HL-60 (cell line): ENCODE measurements around the gene ANKS1A.

Source experiments
- DNase-seq, 2 experiments: peaks; one replicate each; pipeline ENCODE4 v3.0.0-alpha.2; 2010 to 2020; ENCODE audit warnings: low read depth in 1 of 2, low spot score in 1 of 2
- H3K27ac ChIP-seq: fragments of 250-450 bp; sonication (Bioruptor Pico); replicated peaks from 2 replicates; pipeline ENCODE4 v1.5.1; 2020; ENCODE audit warnings: mild to moderate bottlenecking, moderate library complexity
- H3K27me3 ChIP-seq: fragments of 250-450 bp; sonication (Bioruptor Pico); 2 replicates; pipeline ENCODE4 v1.5.1; 2021; ENCODE audit warnings: mild to moderate bottlenecking, moderate library complexity; ENCODE audit not compliant: insufficient read depth, poor library complexity, severe bottlenecking
- H3K4me3 ChIP-seq: replicated peaks from 2 replicates; pipeline ENCODE4 v1.5.1; 2011; ENCODE audit warnings: mild to moderate bottlenecking, control low read depth, low read length; ENCODE audit not compliant: insufficient read depth
- CTCF ChIP-seq: IDR thresholded peaks from one replicate; pipeline ENCODE4 v1.5.1; 2011; ENCODE audit warnings: low read length, control low read depth, inconsistent platforms; ENCODE audit not compliant: insufficient read depth
- GABPA ChIP-seq: IDR thresholded peaks from 2 replicates; pipeline ENCODE4 v1.6.1; 2012; ENCODE audit warnings: low read depth
- POLR2AphosphoS5 ChIP-seq: IDR thresholded peaks from 2 replicates; pipeline ENCODE4 v1.6.1; 2012; ENCODE audit warnings: low read depth
- REST ChIP-seq: IDR thresholded peaks from 2 replicates; pipeline ENCODE4 v1.6.1; 2012; ENCODE audit warnings: low read depth; ENCODE audit not compliant: insufficient replicate concordance
- SPI1 ChIP-seq: IDR thresholded peaks from 2 replicates; pipeline ENCODE4 v1.6.1; 2012; ENCODE audit warnings: low read depth, mild to moderate bottlenecking, borderline replicate concordance

The ANKS1A gene

GRCh38 chr6:35015476-35015875, 126.4 kb downstream of the ANKS1A start:
- DNase-seq: no peak
- Histone ChIP-seq H3K27ac (no peak overlapping the region), H3K4me3 (no peak overlapping the region), H3K27me3 (no peaks in the 10 kb centered on the region)
- no peak for TF ChIP-seq GABPA
- no peak for TF ChIP-seq SPI1

- H3K27ac ChIP-seq: no peak overlapping the region
- no peak for TF ChIP-seq CTCF
- no peak for TF ChIP-seq REST
- TF ChIP-seq GABPA: no peak
- H3K27me3 ChIP-seq: no peaks in the 10 kb centered on the region
- DNase-seq: no peak
- H3K4me3 ChIP-seq: no peak overlapping the region
Observed at GRCh38 chr6:35015996-35016395, 126.9 kb downstream of the ANKS1A start.

GRCh38 chr6:35016502-35017321, 127.7 kb downstream of the ANKS1A start:
- no peak overlapping the region for H3K27ac ChIP-seq
- no peaks in the 10 kb centered on the region for H3K27me3 ChIP-seq
- no peak for DNase-seq
- no peak overlapping the region for H3K4me3 ChIP-seq
- TF ChIP-seq POLR2AphosphoS5: no peak
- TF ChIP-seq CTCF: no peak
- TF ChIP-seq SPI1: no peak
- TF ChIP-seq REST: no peak

GRCh38 chr6:35017411-35018181, 128.5 kb downstream of the ANKS1A start:
- no peak overlapping the region for H3K4me3 ChIP-seq
- TF ChIP-seq GABPA (no peak), POLR2AphosphoS5 (no peak), REST (no peak), SPI1 (no peak), CTCF (no peak)

More at GRCh38 chr6:35017411-35018181, 128.5 kb downstream of the ANKS1A start:
- Histone ChIP-seq H3K27ac (no peak overlapping the region), H3K27me3 (no peaks in the 10 kb centered on the region)
- DNase-seq: no peak
